Body of pancreas (tissue), 4 donors: ENCODE measurements around the gene NCLN. TPM values are rescaled to one million over a fixed set of nuclear protein-coding genes. Genes with fewer than 3 reads are reported as not detected.

Source experiments
- ATAC-seq: fragments of 150-250 bp; one replicate; pipeline ENCODE4 v1.9.1; 2016
- DNase-seq, 4 donors: peaks; one replicate each; pipeline ENCODE4 v3.0.0-alpha.2; 2019
- H3K27ac ChIP-seq, 4 donors: fragments of 200-600 bp; sonication (generic); 1 replicate in 3 of 4; 2 replicates in 1 of 4; pipeline versions ENCODE4 v1.5.1 to v1.6.1; 2016 to 2019; ENCODE audit warnings: mild to moderate bottlenecking in 1 of 4, mixed read lengths in 1 of 4, moderate library complexity in 1 of 4
- H3K27me3 ChIP-seq, 2 donors: fragments of 200-600 bp; sonication (generic); one replicate each; pipeline ENCODE4 v1.6.0; 2016; ENCODE audit warnings: mild to moderate bottlenecking in 1 of 2
- H3K36me3 ChIP-seq, 2 donors: fragments of 200-600 bp; sonication (generic); replicated peaks in 1 of 2; 2 replicates each; pipeline ENCODE4 v1.5.1; 2016; ENCODE audit warnings: low read depth in 2 of 2; ENCODE audit not compliant: insufficient read depth in 1 of 2
- H3K4me1 ChIP-seq: fragments of 200-600 bp; sonication (generic); one replicate; pipeline ENCODE4 v1.6.0; 2016
- H3K4me3 ChIP-seq, 2 donors: fragments of 200-600 bp; sonication (generic); 1 replicate in 1 of 2; 2 replicates in 1 of 2; pipeline ENCODE4 v1.5.1; 2016 to 2019
- H3K9me3 ChIP-seq, 3 donors: fragments of 200-600 bp; sonication (generic); 1 replicate in 2 of 3; 2 replicates in 1 of 3; pipeline ENCODE4 v1.5.1; 2016
- POLR2A ChIP-seq, 3 donors: fragments of 450-650 bp; IDR thresholded peaks; one replicate each; pipeline ENCODE4 v1.6.1; 2016; ENCODE audit warnings: antibody characterized with exemption in 3 of 3, mild to moderate bottlenecking in 2 of 3
- WGBS, 2 donors: methylation state at CpG; one replicate each; pipeline ENCODE4 v1.1.5; 2017; 5-methylcytosine and 5-hydroxymethylcytosine counted together
- intact Hi-C: fragments of 100-400 bp; cut with DNase I; formaldehyde crosslinking; loops from one replicate; pipeline ENCODE4 v1.15.1; 2023
- total RNA-seq, 2 donors: library from RNA; depleted of rRNA; stranded (reverse); fragments of >200 nt; gene quantifications; one replicate each; pipeline ENCODE4 v1.1.0, GENCODE V29; 2016
- TF ChIP-seq, protein P1 (sequence below), 7 experiments: fragments of 450-650 bp in 4 of 7; fragments of 200-600 bp in 3 of 7; sonication (generic) in 3 of 7; IDR thresholded peaks; one replicate each; pipeline ENCODE4 v1.5.1; 2016 to 2019; ENCODE audit warnings: antibody characterized with exemption in 7 of 7

NCLN gene
- total RNA-seq, 2 donors from 2014 or later: 30.6 to 56.0 TPM

GRCh38 chr19:3183721-3184641 lies 1.7 kb upstream of the NCLN start:
- Histone ChIP-seq H3K36me3 (no peaks in the 10 kb centered on the region), H3K27ac (no peak overlapping the region), H3K27me3 (no peaks in the 10 kb centered on the region), H3K4me1 (peaks cover 26% of the 10 kb centered on the region), H3K9me3 (no peaks in the 10 kb centered on the region), H3K4me3 (no peak overlapping the region)
- TF ChIP-seq, protein P1, sequence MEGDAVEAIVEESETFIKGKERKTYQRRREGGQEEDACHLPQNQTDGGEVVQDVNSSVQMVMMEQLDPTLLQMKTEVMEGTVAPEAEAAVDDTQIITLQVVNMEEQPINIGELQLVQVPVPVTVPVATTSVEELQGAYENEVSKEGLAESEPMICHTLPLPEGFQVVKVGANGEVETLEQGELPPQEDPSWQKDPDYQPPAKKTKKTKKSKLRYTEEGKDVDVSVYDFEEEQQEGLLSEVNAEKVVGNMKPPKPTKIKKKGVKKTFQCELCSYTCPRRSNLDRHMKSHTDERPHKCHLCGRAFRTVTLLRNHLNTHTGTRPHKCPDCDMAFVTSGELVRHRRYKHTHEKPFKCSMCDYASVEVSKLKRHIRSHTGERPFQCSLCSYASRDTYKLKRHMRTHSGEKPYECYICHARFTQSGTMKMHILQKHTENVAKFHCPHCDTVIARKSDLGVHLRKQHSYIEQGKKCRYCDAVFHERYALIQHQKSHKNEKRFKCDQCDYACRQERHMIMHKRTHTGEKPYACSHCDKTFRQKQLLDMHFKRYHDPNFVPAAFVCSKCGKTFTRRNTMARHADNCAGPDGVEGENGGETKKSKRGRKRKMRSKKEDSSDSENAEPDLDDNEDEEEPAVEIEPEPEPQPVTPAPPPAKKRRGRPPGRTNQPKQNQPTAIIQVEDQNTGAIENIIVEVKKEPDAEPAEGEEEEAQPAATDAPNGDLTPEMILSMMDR (IDR thresholded peaks at IDR 0.05): no peak
- no peak for TF ChIP-seq POLR2A (IDR thresholded peaks at IDR 0.05)
- DNase-seq (no peak), ATAC-seq (no peak)
- intact Hi-C loops: no loop called here
- 56 to 70% methylated on average over 13 of the region's 13 CpGs for WGBS, 2 donors

GRCh38 chr19:3184847-3185460 lies 776 bp upstream of the NCLN start:
- peaks cover 35% of the 10 kb centered on the region for H3K4me1 ChIP-seq
- no peaks in the 10 kb centered on the region for H3K36me3 ChIP-seq
- peak overlapping the region in 1 of 2 donors; percentile 99 for H3K4me3 ChIP-seq
- DNase-seq: peak; percentile 67 to 83 (median 78)
- H3K9me3 ChIP-seq: no peaks in the 10 kb centered on the region
- intact Hi-C loops: no loop called here
- no peaks in the 10 kb centered on the region for H3K27me3 ChIP-seq
- H3K27ac ChIP-seq: peak overlapping the region in 3 of 4 donors; percentile 68 to 94 (median 91)
- TF ChIP-seq POLR2A (IDR thresholded peaks at IDR 0.05): no peak
- WGBS, 2 donors: 10 to 16% methylated on average over 14 of the region's 14 CpGs
- peak; percentile 60 for ATAC-seq

DNA sequence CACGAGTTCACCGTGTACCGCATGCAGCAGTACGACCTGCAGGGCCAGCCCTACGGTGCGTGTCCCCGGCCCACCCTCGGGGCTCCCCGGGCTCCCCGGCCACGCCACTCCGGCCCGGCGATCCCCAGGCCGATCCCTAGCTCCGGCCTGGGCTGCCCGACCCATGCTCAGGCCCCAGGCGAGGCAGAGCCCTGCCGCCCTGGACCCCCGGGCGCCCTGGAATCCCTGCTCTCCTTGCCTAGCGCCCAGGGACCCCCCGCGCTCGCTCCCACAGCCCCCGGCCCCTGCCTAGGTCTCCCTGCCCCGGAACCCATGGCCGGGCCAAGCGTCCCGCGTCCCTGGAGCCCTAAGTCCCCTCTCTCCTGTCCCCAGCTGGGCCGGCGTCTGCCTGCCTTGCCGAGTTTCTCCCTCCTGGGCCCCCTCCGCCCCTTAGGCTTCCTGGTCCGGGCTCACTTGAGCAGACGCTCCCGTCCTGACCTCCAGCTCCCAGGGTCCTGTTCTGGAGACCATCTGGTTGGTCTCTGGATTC lies 494 bp downstream of the NCLN start:
- peaks cover 37% of the 10 kb centered on the region for H3K4me1 ChIP-seq
- H3K36me3 ChIP-seq: no peaks in the 10 kb centered on the region
- no peaks in the 10 kb centered on the region for H3K9me3 ChIP-seq
- DNase-seq (peak in 1 of 4 donors; percentile 29), ATAC-seq (peak; percentile 27)
- 0 to 1% methylated on average over 2 to 33 of the region's 38 CpGs for WGBS, 2 donors
- peak in 1 of 3 donors; percentile 3 for TF ChIP-seq POLR2A (IDR thresholded peaks at IDR 0.05)
- TF ChIP-seq, protein P1 (IDR thresholded peaks at IDR 0.05): no peak
- no peaks in the 10 kb centered on the region for H3K27me3 ChIP-seq
- H3K27ac ChIP-seq: peak overlapping the region; percentile 50 to 94 (median 78)
- intact Hi-C loops: no loop called here
- H3K4me3 ChIP-seq: peak overlapping the region; percentile 95 to 99

DNA sequence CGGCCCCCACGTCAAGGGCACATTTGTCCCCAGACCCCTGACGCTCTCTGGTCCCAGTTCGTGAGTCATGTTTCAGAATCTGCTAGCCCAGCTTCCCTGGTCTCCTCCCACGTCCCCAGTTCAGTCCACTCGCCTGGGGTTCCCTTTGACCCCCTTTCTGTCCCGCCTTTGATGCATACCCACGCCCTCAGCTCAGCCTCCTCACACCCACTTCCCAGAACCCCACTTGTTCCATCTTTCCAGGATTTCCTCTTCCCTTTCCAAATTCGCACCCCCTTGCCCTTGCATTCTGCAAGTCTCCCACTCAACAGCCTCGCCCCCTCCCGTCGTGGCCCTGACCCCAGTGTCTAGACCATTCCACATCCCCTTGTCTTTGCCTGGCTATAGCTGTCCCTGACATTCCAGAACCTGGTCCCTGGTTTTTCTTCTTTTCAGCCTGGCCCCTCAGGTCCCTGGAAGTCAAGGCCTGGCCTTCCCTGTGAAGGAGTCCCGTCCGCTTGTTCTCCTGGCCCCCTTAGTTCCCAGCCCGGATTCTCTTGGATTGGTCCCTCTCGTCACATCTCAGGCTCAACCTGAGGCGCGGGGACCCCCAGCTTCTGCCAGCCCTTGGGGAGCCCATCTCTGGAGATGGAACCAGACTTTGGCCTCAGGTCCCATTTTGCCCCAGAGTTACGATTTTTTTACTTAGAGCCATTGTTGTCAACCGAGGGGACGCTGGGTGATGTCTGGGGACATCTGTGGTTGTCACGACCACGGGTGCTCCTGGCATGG lies 1.3 kb downstream of the NCLN start:
- Histone ChIP-seq H3K27ac (no peak overlapping the region), H3K4me3 (peak overlapping the region in 1 of 2 donors; percentile 99), H3K36me3 (no peaks in the 10 kb centered on the region), H3K9me3 (no peaks in the 10 kb centered on the region), H3K4me1 (peaks cover 37% of the 10 kb centered on the region), H3K27me3 (no peaks in the 10 kb centered on the region)
- ATAC-seq: no peak
- no peak for DNase-seq
- no peak for TF ChIP-seq POLR2A (IDR thresholded peaks at IDR 0.05)
- TF ChIP-seq, protein P1 (IDR thresholded peaks at IDR 0.05): no peak
- intact Hi-C loops: no loop called here
- WGBS, 2 donors: 54 to 60% methylated on average over 23 of the region's 23 CpGs
